HG02981 (cell line): ENCODE measurements around the gene FAM131B.

Source experiments
- ATAC-seq: cut with Tn5 transposase; IDR thresholded peaks from one replicate; pipeline ENCODE4 v1.9.1; 2021; ENCODE audit warnings: mild to moderate bottlenecking, moderate library complexity; ENCODE audit not compliant: unreplicated experiment

Gene FAM131B

GRCh38 chr7:143383642-143383957 is 21.1 kb upstream of the FAM131B start:
- no peak for ATAC-seq

GRCh38 chr7:143382791-143383641 is 20.5 kb upstream of the FAM131B start:
- no peak for ATAC-seq

- ATAC-seq = no peak
Measured at GRCh38 chr7:143382126-143382790, 19.7 kb upstream of the FAM131B start.

- ATAC-seq = peak; percentile 9
Measured at GRCh38 chr7:143381427-143382125, 19.1 kb upstream of the FAM131B start.

GRCh38 chr7:143380646-143381426 is 18.3 kb upstream of the FAM131B start, which contains the start of gene ZYX:
Gene ZYX (plus strand): TSS chr7:143381345. CDS start chr7:143381572, 227 bp downstream.
- peak; percentile 76 for ATAC-seq

GRCh38 chr7:143380260-143380645 is 17.7 kb upstream of the FAM131B start:
- peak; percentile 44 for ATAC-seq

- peak; percentile 1 for ATAC-seq
Measured at GRCh38 chr7:143379611-143380259, 17.2 kb upstream of the FAM131B start.

- no peak for ATAC-seq
Measured at GRCh38 chr7:143376396-143376795, 13.9 kb upstream of the FAM131B start.

- ATAC-seq = no peak
Measured at GRCh38 chr7:143375298-143376034, 13.0 kb upstream of the FAM131B start.

- no peak for ATAC-seq
Measured at GRCh38 chr7:143374561-143374960, 12.0 kb upstream of the FAM131B start.

- no peak for ATAC-seq
Measured at GRCh38 chr7:143373255-143373794, 10.8 kb upstream of the FAM131B start.

GRCh38 chr7:143372070-143372469 is 9.6 kb upstream of the FAM131B start:
- no peak for ATAC-seq

- ATAC-seq = no peak
Measured at GRCh38 chr7:143369678-143370651, 7.5 kb upstream of the FAM131B start.

GRCh38 chr7:143368387-143368786 is 5.9 kb upstream of the FAM131B start:
- ATAC-seq = no peak

- ATAC-seq = no peak
Measured at GRCh38 chr7:143367972-143368371, 5.5 kb upstream of the FAM131B start.

- ATAC-seq = no peak
Measured at GRCh38 chr7:143363016-143363937, 764 bp upstream of the FAM131B start.

GRCh38 chr7:143361552-143362130 is 872 bp downstream of the FAM131B start:
- no peak for ATAC-seq
